22Rv1 (cell line): Measurements from ENCODE around the gene CFAP73.

Experiments used
- ZFX ChIP-seq: fragments of 450-650 bp; IDR thresholded peaks from 2 replicates; pipeline ENCODE4 v1.6.1; 2017; ENCODE audit warnings: antibody characterized with exemption, borderline replicate concordance
- TF ChIP-seq, protein P1 (sequence below): fragments of 450-650 bp; IDR thresholded peaks from 2 replicates; pipeline ENCODE4 v1.5.1; 2017; ENCODE audit warnings: mild to moderate bottlenecking

DNA sequence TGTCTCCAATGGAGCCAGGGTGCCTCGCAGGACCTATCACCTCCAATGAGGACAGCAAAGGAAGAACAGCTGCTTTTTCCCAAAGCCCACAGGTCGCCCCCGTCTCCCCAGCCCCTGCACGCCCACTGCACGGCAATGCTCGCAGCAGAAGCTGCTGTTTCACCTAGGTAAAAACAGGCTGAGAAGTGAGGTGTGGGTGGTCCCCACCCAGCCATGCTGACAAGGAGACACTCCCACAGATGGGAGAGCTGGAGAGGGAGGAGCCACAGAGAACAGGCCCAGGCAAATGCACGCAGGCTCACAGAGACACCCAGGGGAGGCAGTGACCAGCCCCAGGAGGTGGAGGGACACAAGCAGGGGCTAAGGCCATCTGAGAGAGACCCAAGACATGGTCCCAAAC is 10.4 kb downstream of the CFAP73 start:
- TF ChIP-seq, protein P1, sequence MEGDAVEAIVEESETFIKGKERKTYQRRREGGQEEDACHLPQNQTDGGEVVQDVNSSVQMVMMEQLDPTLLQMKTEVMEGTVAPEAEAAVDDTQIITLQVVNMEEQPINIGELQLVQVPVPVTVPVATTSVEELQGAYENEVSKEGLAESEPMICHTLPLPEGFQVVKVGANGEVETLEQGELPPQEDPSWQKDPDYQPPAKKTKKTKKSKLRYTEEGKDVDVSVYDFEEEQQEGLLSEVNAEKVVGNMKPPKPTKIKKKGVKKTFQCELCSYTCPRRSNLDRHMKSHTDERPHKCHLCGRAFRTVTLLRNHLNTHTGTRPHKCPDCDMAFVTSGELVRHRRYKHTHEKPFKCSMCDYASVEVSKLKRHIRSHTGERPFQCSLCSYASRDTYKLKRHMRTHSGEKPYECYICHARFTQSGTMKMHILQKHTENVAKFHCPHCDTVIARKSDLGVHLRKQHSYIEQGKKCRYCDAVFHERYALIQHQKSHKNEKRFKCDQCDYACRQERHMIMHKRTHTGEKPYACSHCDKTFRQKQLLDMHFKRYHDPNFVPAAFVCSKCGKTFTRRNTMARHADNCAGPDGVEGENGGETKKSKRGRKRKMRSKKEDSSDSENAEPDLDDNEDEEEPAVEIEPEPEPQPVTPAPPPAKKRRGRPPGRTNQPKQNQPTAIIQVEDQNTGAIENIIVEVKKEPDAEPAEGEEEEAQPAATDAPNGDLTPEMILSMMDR = no peak
- TF ChIP-seq ZFX = no peak
